Astrocyte (in vitro differentiated cells and primary cell): ENCODE results near the gene TLR1. TPM values are rescaled to one million over a fixed set of nuclear protein-coding genes. Genes with fewer than 3 reads are reported as not detected.
"Not testable (repeated sequence)": the region's sequence is repeated elsewhere in the genome, so short reads cannot be mapped to it uniquely, and the experiment has no call there.

ENCODE experiments used
- DNase-seq: peaks from one replicate; pipeline ENCODE4 v3.0.0-alpha.2; 2010; ENCODE audit warnings: low read depth
- FAIRE-seq: peaks from 2 replicates; lab custom pipeline; 2011; peaks lifted over from hg19 to GRCh38; lab: Jason Lieb, UNC
- H2AFZ ChIP-seq: 2 replicates; pipeline ENCODE4 v1.6.0; 2012; ENCODE audit warnings: low read depth, low read length, inconsistent platforms
- H3K27ac ChIP-seq: 2 replicates; pipeline ENCODE4 v1.5.1; 2011; ENCODE audit warnings: low read depth, low read length, inconsistent platforms
- H3K27me3 ChIP-seq: 2 replicates; pipeline ENCODE4 v1.6.0; 2011; ENCODE audit warnings: low read length, inconsistent platforms; ENCODE audit not compliant: insufficient read depth
- H3K36me3 ChIP-seq: 2 replicates; pipeline ENCODE4 v1.5.1; 2011; ENCODE audit warnings: low read length, inconsistent platforms; ENCODE audit not compliant: insufficient read depth
- H3K4me1 ChIP-seq: 2 replicates; pipeline ENCODE4 v1.5.1; 2011; ENCODE audit warnings: low read length, inconsistent platforms; ENCODE audit not compliant: insufficient read depth
- H3K4me2 ChIP-seq: 2 replicates; pipeline ENCODE4 v1.6.0; 2012; ENCODE audit warnings: low read length, inconsistent platforms
- H3K4me3 ChIP-seq: 2 replicates; pipeline ENCODE4 v1.5.1; 2011; ENCODE audit warnings: low read depth, mild to moderate bottlenecking, low read length, inconsistent platforms; ENCODE audit not compliant: insufficient read depth
- H3K79me2 ChIP-seq: 2 replicates; pipeline ENCODE4 v1.6.0; 2012; ENCODE audit warnings: mild to moderate bottlenecking, low read length, inconsistent platforms; ENCODE audit not compliant: insufficient read depth
- H3K9ac ChIP-seq: 2 replicates; pipeline ENCODE4 v1.6.0; 2012; ENCODE audit warnings: mild to moderate bottlenecking, low read length, inconsistent platforms
- H3K9me3 ChIP-seq: 2 replicates; pipeline ENCODE4 v1.5.1; 2012; ENCODE audit warnings: low read depth, mild to moderate bottlenecking, low read length, inconsistent platforms; ENCODE audit not compliant: insufficient read depth
- H4K20me1 ChIP-seq: 2 replicates; pipeline ENCODE4 v1.6.0; 2012; ENCODE audit warnings: low read length, inconsistent platforms; ENCODE audit not compliant: insufficient read depth
- H3K27ac Mint-ChIP-seq: one replicate; pipeline ENCODE4 v1.8.0; 2021; ENCODE audit warnings: mild to moderate bottlenecking, mixed read lengths; ENCODE audit not compliant: unreplicated experiment
- H3K27me3 Mint-ChIP-seq: one replicate; pipeline ENCODE4 v1.8.0; 2021; ENCODE audit warnings: low read depth, mixed read lengths; ENCODE audit not compliant: unreplicated experiment
- H3K36me3 Mint-ChIP-seq: one replicate; pipeline ENCODE4 v1.8.0; 2021; ENCODE audit warnings: low read depth, mixed read lengths; ENCODE audit not compliant: unreplicated experiment
- H3K4me1 Mint-ChIP-seq: one replicate; pipeline ENCODE4 v1.8.0; 2021; ENCODE audit warnings: low read depth, mixed read lengths; ENCODE audit not compliant: unreplicated experiment
- H3K4me3 Mint-ChIP-seq: one replicate; pipeline ENCODE4 v1.8.0; 2021; ENCODE audit warnings: mild to moderate bottlenecking, moderate library complexity, mixed read lengths; ENCODE audit not compliant: unreplicated experiment
- H3K9me3 Mint-ChIP-seq: one replicate; pipeline ENCODE4 v1.8.0; 2021; ENCODE audit warnings: mild to moderate bottlenecking, mixed read lengths; ENCODE audit not compliant: unreplicated experiment
- EZH2 ChIP-seq: IDR thresholded peaks from 2 replicates; pipeline ENCODE4 v1.6.1; 2012; ENCODE audit warnings: mild to moderate bottlenecking, low read length, inconsistent platforms; ENCODE audit not compliant: insufficient read depth
- total RNA-seq: library from RNA; stranded (reverse); gene quantifications from 2 replicates; pipeline ENCODE4 v1.2.1, GENCODE V29; 2021
- TF ChIP-seq, protein P1 (sequence below): IDR thresholded peaks from 2 replicates; pipeline ENCODE4 v1.5.1; 2011; ENCODE audit warnings: low read depth, mild to moderate bottlenecking, inconsistent platforms, low read length, moderate library complexity; ENCODE audit not compliant: insufficient read depth

Gene TLR1
- total RNA-seq, 1 donor from 2014 or later: 0.54 TPM

DNA sequence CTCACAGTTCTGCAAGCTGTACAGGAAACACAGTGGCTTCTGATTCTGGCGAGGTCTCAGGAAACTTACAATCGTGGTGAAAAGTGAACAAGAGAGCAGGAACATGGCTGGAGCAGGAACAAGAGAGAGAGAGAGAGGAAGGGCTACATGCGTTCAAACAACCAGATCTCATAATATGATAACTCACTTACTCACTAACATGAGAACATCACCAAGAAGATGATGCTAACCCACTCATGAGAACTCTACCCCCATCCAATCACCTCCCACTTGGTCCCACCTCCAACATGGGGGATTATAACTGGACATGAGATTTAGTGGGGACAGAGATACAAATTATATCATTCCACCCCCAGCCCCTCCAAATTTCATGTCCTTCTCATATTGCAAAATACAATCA lies 9.8 kb upstream of the TLR1 start:
- Mint-ChIP-seq H3K27me3 (no peaks in the 10 kb centered on the region), H3K9me3 (peaks cover 10% of the 10 kb centered on the region), H3K27ac (no peak overlapping the region), H3K36me3 (peaks cover 2% of the 10 kb centered on the region), H3K4me3 (no peak overlapping the region), H3K4me1 (peaks cover 4% of the 10 kb centered on the region)
- Histone ChIP-seq H3K9me3 (no peaks in the 10 kb centered on the region), H3K4me1 (no peaks in the 10 kb centered on the region), H3K27ac (no peak overlapping the region), H3K36me3 (no peaks in the 10 kb centered on the region), H3K4me2 (no peak overlapping the region), H3K4me3 (no peak overlapping the region), H3K79me2 (no peaks in the 10 kb centered on the region), H3K27me3 (no peaks in the 10 kb centered on the region), H3K9ac (no peak overlapping the region), H4K20me1 (no peaks in the 10 kb centered on the region), H2AFZ (no peak overlapping the region)
- FAIRE-seq (no peak), DNase-seq (no peak)
- no peak for TF ChIP-seq EZH2

- no peak for DNase-seq
- Histone ChIP-seq H3K4me3 (no peak overlapping the region), H3K9me3 (no peaks in the 10 kb centered on the region), H3K36me3 (no peaks in the 10 kb centered on the region), H3K79me2 (no peaks in the 10 kb centered on the region), H3K4me2 (no peak overlapping the region), H3K4me1 (no peaks in the 10 kb centered on the region), H3K27ac (no peak overlapping the region), H3K27me3 (no peaks in the 10 kb centered on the region), H4K20me1 (no peaks in the 10 kb centered on the region), H2AFZ (no peak overlapping the region), H3K9ac (no peak overlapping the region)
- Mint-ChIP-seq H3K4me3 (no peak overlapping the region), H3K36me3 (peaks cover 2% of the 10 kb centered on the region), H3K9me3 (peaks cover 10% of the 10 kb centered on the region), H3K4me1 (no peaks in the 10 kb centered on the region), H3K27ac (no peak overlapping the region), H3K27me3 (no peaks in the 10 kb centered on the region)
- FAIRE-seq: no peak
- TF ChIP-seq, protein P1, sequence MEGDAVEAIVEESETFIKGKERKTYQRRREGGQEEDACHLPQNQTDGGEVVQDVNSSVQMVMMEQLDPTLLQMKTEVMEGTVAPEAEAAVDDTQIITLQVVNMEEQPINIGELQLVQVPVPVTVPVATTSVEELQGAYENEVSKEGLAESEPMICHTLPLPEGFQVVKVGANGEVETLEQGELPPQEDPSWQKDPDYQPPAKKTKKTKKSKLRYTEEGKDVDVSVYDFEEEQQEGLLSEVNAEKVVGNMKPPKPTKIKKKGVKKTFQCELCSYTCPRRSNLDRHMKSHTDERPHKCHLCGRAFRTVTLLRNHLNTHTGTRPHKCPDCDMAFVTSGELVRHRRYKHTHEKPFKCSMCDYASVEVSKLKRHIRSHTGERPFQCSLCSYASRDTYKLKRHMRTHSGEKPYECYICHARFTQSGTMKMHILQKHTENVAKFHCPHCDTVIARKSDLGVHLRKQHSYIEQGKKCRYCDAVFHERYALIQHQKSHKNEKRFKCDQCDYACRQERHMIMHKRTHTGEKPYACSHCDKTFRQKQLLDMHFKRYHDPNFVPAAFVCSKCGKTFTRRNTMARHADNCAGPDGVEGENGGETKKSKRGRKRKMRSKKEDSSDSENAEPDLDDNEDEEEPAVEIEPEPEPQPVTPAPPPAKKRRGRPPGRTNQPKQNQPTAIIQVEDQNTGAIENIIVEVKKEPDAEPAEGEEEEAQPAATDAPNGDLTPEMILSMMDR: no peak
- TF ChIP-seq EZH2: no peak
Observed at GRCh38 chr4:38811297-38811696, 6.7 kb upstream of the TLR1 start.

DNA sequence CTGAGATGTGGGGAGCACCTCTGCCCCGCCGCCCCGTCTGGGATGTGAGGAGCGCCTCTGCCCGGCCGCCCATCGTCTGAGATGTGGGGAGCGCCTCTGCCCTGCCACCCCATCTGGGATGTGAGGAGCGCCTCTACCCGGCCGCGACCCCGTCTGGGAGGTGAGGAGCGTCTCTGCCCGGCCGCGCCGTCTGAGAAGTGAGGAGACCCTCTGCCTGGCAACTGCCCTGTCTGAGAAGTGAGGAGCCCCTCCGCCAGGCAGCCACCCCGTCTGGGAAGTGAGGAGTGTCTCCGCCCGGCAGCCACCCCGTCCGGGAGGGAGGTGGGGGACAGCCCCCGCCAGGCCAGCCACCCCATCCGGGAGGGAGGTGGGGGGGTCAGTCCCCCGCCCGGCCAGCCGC lies 2.9 kb upstream of the TLR1 start:
- not testable (repeated sequence) for H3K27ac ChIP-seq, H3K4me1 Mint-ChIP-seq, H3K9ac ChIP-seq, H2AFZ ChIP-seq, H3K27me3 Mint-ChIP-seq, H3K9me3 Mint-ChIP-seq, DNase-seq, H3K79me2 ChIP-seq, H3K4me3 ChIP-seq, H3K27ac Mint-ChIP-seq, H3K4me2 ChIP-seq, H3K36me3 ChIP-seq, FAIRE-seq, H4K20me1 ChIP-seq, H3K4me1 ChIP-seq, H3K36me3 Mint-ChIP-seq, H3K27me3 ChIP-seq, H3K9me3 ChIP-seq, H3K4me3 Mint-ChIP-seq

GRCh38 chr4:38806251-38806650 lies 1.7 kb upstream of the TLR1 start:
- H3K4me1 ChIP-seq, FAIRE-seq, H3K27me3 Mint-ChIP-seq, H3K27ac Mint-ChIP-seq, H4K20me1 ChIP-seq, H3K79me2 ChIP-seq, H3K27me3 ChIP-seq, DNase-seq, H3K4me3 Mint-ChIP-seq, H3K4me3 ChIP-seq, H3K36me3 ChIP-seq, H3K9me3 ChIP-seq, H2AFZ ChIP-seq, H3K36me3 Mint-ChIP-seq, H3K27ac ChIP-seq, H3K4me1 Mint-ChIP-seq, H3K9me3 Mint-ChIP-seq, H3K4me2 ChIP-seq, H3K9ac ChIP-seq: not testable (repeated sequence)
